SH-SY5Y (cell line): ENCODE results near the gene GYG1.

Experiments
- GATA2 ChIP-seq: IDR thresholded peaks from 2 replicates; pipeline ENCODE4 v1.6.1; 2011; ENCODE audit warnings: mild to moderate bottlenecking, low read depth, low read length
- GATA3 ChIP-seq: IDR thresholded peaks from 2 replicates; pipeline ENCODE4 v1.6.1; 2011; ENCODE audit warnings: low read depth, mild to moderate bottlenecking, low read length, moderate library complexity

GRCh38 chr3:148970271-148970670, 21.1 kb upstream of the GYG1 start:
- TF ChIP-seq GATA3 (no peak), GATA2 (no peak)
